SIG-M5 (cell line): ENCODE results near the gene ADGRG1.

Experiments used
- DNase-seq: peaks from one replicate; lab custom pipeline; 2025; lab: John Stamatoyannopoulos, UW

Gene ADGRG1

GRCh38 chr16:57682809-57683635 is 54.6 kb downstream of the ADGRG1 start:
- DNase-seq, result no peak

- DNase-seq, result no peak
These were observed 55.5 kb downstream of the ADGRG1 start for GRCh38 chr16:57683636-57684545.

- DNase-seq, result no peak
These were observed 56.4 kb downstream of the ADGRG1 start for GRCh38 chr16:57684626-57685358.

DNA sequence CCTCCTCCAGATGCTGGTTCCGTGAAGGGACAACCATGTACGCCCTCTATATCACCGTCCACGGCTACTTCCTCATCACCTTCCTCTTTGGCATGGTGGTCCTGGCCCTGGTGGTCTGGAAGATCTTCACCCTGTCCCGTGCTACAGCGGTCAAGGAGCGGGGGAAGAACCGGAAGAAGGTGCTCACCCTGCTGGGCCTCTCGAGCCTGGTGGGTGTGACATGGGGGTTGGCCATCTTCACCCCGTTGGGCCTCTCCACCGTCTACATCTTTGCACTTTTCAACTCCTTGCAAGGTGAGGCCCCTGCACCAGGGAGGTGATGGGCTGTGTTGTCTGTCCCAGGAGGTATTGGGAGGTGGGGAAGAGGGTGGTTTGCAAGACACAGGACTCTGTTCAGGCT is 57.2 kb downstream of the ADGRG1 start:
- no peak for DNase-seq

DNA sequence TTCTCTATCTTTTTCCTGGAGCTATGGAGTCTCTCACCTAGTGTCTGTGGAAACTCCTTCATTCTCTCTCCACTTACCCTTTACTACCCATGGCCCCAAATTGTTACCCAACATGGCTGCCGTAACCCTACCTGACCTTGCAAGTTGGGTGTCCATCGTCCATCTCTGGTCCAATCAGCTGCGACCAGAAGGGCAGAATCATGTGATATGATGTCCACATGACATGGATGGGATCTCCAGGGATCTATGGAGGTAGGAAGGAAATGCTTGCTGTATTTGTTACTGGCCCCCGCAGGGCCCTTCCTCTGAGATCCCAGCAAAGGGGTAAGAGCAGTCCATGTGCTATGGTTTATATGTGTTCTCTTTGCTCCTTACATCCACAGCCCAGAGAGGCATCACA is 58.1 kb downstream of the ADGRG1 start:
- no peak for DNase-seq

DNA sequence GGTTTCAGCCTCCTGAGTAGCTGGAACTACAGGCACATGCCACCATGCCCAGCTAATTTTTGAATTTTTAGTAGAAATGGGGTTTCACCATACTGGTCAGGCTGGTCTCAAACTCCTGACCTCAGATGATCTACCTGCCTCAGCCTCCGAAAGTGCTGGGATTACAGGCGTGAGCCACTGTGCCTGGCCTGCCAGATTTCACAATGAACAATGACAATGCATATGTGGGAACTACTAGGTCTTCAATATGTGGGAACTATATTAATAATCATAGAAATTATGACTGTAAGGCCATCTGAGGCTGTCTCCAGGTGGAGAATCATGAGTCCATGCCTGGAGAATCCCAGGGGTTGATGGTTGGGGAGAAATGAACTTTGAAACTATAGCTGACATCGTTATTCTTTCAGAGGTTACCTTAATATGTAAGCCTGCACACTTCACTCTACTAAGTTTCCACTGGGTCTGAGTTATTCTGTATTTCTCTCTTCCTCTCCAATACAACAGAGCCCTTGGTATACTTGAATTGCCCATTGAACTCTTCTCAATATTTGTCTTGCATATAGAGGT is 59.0 kb downstream of the ADGRG1 start:
- no peak for DNase-seq

- no peak for DNase-seq
These were observed 60.1 kb downstream of the ADGRG1 start for GRCh38 chr16:57688487-57688986.

- no peak for DNase-seq
These were observed 60.7 kb downstream of the ADGRG1 start for GRCh38 chr16:57688987-57689761.

- peak; percentile 58 for DNase-seq
These were observed 61.5 kb downstream of the ADGRG1 start for GRCh38 chr16:57689762-57690558.

DNA sequence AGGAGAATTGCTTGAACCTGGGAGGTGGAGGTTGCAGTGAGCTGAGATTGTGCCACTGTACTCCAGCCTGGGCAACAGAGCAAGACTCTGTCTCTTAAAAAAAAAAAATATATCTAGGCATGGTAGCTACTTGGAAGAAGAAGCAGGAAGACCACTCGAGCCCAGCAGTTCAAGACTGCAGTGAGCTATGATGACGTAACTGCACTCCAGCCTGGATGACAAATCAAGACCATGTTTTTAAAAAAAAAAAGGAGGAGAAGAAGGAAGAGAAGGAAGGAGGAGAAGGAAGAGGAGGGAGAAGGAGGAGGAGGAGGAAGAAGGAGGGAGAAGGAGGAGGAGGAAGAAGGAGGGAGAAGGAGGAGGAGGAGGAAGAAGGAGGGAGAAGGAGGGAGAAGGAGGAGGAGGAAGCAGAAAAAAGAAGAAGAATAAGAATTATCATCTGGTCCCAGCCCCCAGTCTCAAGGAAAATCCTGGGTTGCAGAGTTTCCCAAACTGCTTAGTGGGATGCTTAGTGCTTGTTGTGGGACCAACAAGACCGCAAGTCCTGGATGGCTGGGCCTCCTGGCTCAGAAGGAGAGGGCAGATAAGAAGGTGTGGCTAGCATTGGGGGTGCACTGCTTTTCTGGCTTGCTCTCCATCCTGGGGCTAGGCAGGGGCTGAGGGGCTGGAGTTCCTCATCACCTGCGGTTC is 62.5 kb downstream of the ADGRG1 start:
- DNase-seq, result no peak

- no peak for DNase-seq
These were observed 64.2 kb downstream of the ADGRG1 start for GRCh38 chr16:57692636-57693035.

GRCh38 chr16:57693550-57693949 is 65.1 kb downstream of the ADGRG1 start:
- no peak for DNase-seq

GRCh38 chr16:57694231-57694724 is 65.8 kb downstream of the ADGRG1 start:
- no peak for DNase-seq

- DNase-seq, result peak; percentile 40
These were observed 66.6 kb downstream of the ADGRG1 start, which contains the start of gene DRC7 for GRCh38 chr16:57694725-57695679. Gene DRC7 (plus strand): TSS chr16:57694806. CDS start chr16:57697950, 3,144 bp downstream.

GRCh38 chr16:57695680-57696069 is 67.2 kb downstream of the ADGRG1 start:
- no peak for DNase-seq

GRCh38 chr16:57696240-57696639 is 67.8 kb downstream of the ADGRG1 start:
- DNase-seq, result no peak

DNA sequence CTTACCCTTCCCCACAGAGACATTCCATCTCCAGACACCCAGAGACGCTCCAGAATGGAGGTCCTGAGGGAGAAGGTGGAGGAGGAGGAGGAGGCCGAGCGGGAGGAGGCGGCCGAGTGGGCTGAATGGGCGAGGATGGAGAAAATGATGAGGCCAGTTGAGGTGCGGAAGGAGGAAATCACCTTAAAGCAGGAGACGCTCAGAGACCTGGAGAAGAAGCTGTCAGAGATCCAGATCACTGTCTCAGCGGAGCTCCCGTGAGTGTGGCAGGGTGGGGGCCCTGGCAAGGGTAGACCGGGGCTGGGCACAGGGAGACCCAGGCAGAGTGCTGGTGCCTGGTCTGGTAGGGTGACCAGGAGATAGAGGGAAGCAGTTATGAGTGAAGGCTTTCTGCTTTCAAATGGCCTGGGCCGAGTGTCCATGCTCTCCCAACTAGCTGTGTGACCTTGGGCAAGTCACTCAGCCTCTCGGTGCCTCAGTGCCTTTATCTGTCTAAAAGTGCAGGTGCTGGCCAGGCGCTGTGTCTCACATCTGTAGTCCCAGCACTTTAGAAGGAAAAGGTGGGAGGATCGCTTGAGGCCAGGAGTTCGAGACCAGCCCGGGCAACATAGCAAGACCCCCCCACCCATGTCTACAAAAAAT is 69.6 kb downstream of the ADGRG1 start:
- no peak for DNase-seq
